Liver (tissue), 9 donors: ENCODE measurements around the gene SLC38A2. TPM values are rescaled to one million over a fixed set of nuclear protein-coding genes. Genes with fewer than 3 reads are reported as not detected.
"Not testable (repeated sequence)": the region's sequence is repeated elsewhere in the genome, so short reads cannot be mapped to it uniquely, and the experiment has no call there.

Source experiments
- DNase-seq: peaks from one replicate; pipeline ENCODE4 v3.0.0-alpha.2; 2017; ENCODE audit warnings: low spot score
- H3K27ac ChIP-seq, 2 donors: one replicate each; pipeline ENCODE4 v1.7.0; 2013; ENCODE audit warnings: inconsistent platforms in 2 of 2, low read length in 2 of 2, control low read depth in 1 of 2, low read depth in 1 of 2, mild to moderate bottlenecking in 1 of 2
- H3K27me3 ChIP-seq, 4 donors: one replicate each; pipeline versions ENCODE4 v1.6.1 to v1.7.0; 2013; ENCODE audit warnings: low read length in 3 of 4, inconsistent platforms in 1 of 4, mild to moderate bottlenecking in 1 of 4, moderate library complexity in 1 of 4; ENCODE audit not compliant: control insufficient read depth in 4 of 4, insufficient read depth in 4 of 4
- H3K36me3 ChIP-seq, 4 donors: one replicate each; pipeline versions ENCODE4 v1.6.1 to v1.7.0; 2013; ENCODE audit warnings: low read length in 3 of 4, mild to moderate bottlenecking in 3 of 4, low read depth in 1 of 4, moderate library complexity in 1 of 4; ENCODE audit not compliant: control insufficient read depth in 4 of 4, insufficient read depth in 3 of 4
- H3K4me1 ChIP-seq, 4 donors: one replicate each; pipeline versions ENCODE4 v1.6.1 to v1.7.0; 2013; ENCODE audit warnings: low read length in 3 of 4, mild to moderate bottlenecking in 3 of 4, moderate library complexity in 1 of 4; ENCODE audit not compliant: control insufficient read depth in 4 of 4, insufficient read depth in 4 of 4
- H3K4me3 ChIP-seq, 3 donors: one replicate each; pipeline versions ENCODE4 v1.6.1 to v1.7.0; 2013; ENCODE audit warnings: low read length in 3 of 3, control low read depth in 1 of 3, low read depth in 1 of 3, mild to moderate bottlenecking in 1 of 3
- H3K9ac ChIP-seq, 2 donors: one replicate each; pipeline ENCODE4 v1.7.0; 2013; ENCODE audit warnings: low read length in 2 of 2, mild to moderate bottlenecking in 2 of 2, moderate library complexity in 2 of 2, control low read depth in 1 of 2, low read depth in 1 of 2
- H3K9me3 ChIP-seq, 4 donors: one replicate each; pipeline versions ENCODE4 v1.6.1 to v1.7.0; 2013; ENCODE audit warnings: low read length in 3 of 4; ENCODE audit not compliant: control insufficient read depth in 4 of 4
- CTCF ChIP-seq: fragments of 150-350 bp; IDR thresholded peaks from 2 replicates; pipeline ENCODE4 v1.5.1; 2017; ENCODE audit warnings: improper control_type of control experiment, low read depth, low read length; ENCODE audit not compliant: missing input control
- EGR1 ChIP-seq, 2 donors: IDR thresholded peaks; 2 replicates each; pipeline ENCODE4 v1.6.1; 2016 to 2018; ENCODE audit warnings: antibody characterized with exemption in 2 of 2, low read depth in 2 of 2
- FOXA2 ChIP-seq: IDR thresholded peaks from 2 replicates; pipeline ENCODE4 v1.6.1; 2016; ENCODE audit warnings: antibody characterized with exemption
- GABPA ChIP-seq, 2 donors: IDR thresholded peaks in 1 of 2; conservative IDR thresholded peaks in 1 of 2; 2 replicates each; pipeline ENCODE4 v1.6.1; 2016; ENCODE audit warnings: antibody characterized with exemption in 2 of 2, mild to moderate bottlenecking in 1 of 2, moderate library complexity in 1 of 2
- HNF4G ChIP-seq: IDR thresholded peaks from 2 replicates; pipeline ENCODE4 v1.6.1; 2016; ENCODE audit warnings: antibody characterized with exemption
- NR2F2 ChIP-seq: IDR thresholded peaks from 2 replicates; pipeline ENCODE4 v1.6.1; 2016; ENCODE audit warnings: antibody characterized with exemption
- RAD21 ChIP-seq, 2 donors: IDR thresholded peaks; 2 replicates each; pipeline ENCODE4 v1.6.1; 2016; ENCODE audit warnings: antibody characterized with exemption in 2 of 2, mild to moderate bottlenecking in 2 of 2
- REST ChIP-seq: IDR thresholded peaks from 2 replicates; pipeline ENCODE4 v1.6.1; 2016; ENCODE audit warnings: antibody characterized with exemption, mild to moderate bottlenecking
- SP1 ChIP-seq: IDR thresholded peaks from 2 replicates; pipeline ENCODE4 v1.6.1; 2018; ENCODE audit warnings: antibody characterized with exemption, mild to moderate bottlenecking
- TAF1 ChIP-seq: conservative IDR thresholded peaks from 2 replicates; pipeline ENCODE4 v1.6.1; 2016; ENCODE audit warnings: antibody characterized with exemption, mild to moderate bottlenecking
- YY1 ChIP-seq: IDR thresholded peaks from 2 replicates; pipeline ENCODE4 v1.6.1; 2016; ENCODE audit warnings: antibody characterized with exemption, mild to moderate bottlenecking
- WGBS: extraction: QIAGEN DNeasy Blood & Tissue Kit; methylation state at CpG from one replicate; pipeline ENCODE4 v1.1.7; 2013; 5-methylcytosine and 5-hydroxymethylcytosine counted together
- polyA plus RNA-seq, 2 donors: library from polyadenylated mRNA; stranded (reverse) in 1 of 2; unstranded in 1 of 2; fragments of 200-250 nt in 1 of 2; fragments of >200 nt in 1 of 2; fragmentation: Nextera tagmentation in 1 of 2; extraction: Ambion mirVana in 1 of 2; gene quantifications; one replicate each; pipeline versions ENCODE4 v1.2.1 to v1.2.3, GENCODE V29; 2013 to 2015
- total RNA-seq, 2 donors: library from RNA; depleted of rRNA; stranded (reverse); fragments of >200 nt; gene quantifications; one replicate each; pipeline ENCODE4 v1.2.3, GENCODE V29; 2014
- TF ChIP-seq, protein P1 (sequence below): IDR thresholded peaks from 2 replicates; pipeline ENCODE4 v1.6.1; 2016; ENCODE audit warnings: antibody characterized with exemption
- TF ChIP-seq, protein P2 (sequence below): IDR thresholded peaks from 2 replicates; pipeline ENCODE4 v1.6.1; 2016; ENCODE audit warnings: antibody characterized with exemption
- donor health status: healthy.
- donor health status: healthy.
- donor health status: healthy.
- donor health status: healthy.
- donor health status: healthy.

SLC38A2 gene
- total and polyA plus RNA-seq, 4 donors: 50.6 to 472 (median 97.4) TPM

- Histone ChIP-seq H3K9me3 (peaks cover 0 to under 1% (median 0%) of the 10 kb centered on the region in 4 donors), H3K4me1 (no peaks in the 10 kb centered on the region), H3K9ac (no peak overlapping the region), H3K36me3 (no peaks in the 10 kb centered on the region), H3K27ac (no peak overlapping the region), H3K27me3 (no peaks in the 10 kb centered on the region), H3K4me3 (no peak overlapping the region)
- no peak for DNase-seq
- 85% methylated on average over 3 of the region's 3 CpGs for WGBS
- TF ChIP-seq FOXA2 (no peak), EGR1 (IDR thresholded peaks at IDR 0.05; ENCODE audit: low read depth in 2 of 2) (no peak), CTCF (no peak), SP1 (no peak), REST (no peak), RAD21 (IDR thresholded peaks at IDR 0.05) (no peak), NR2F2 (no peak)
- TF ChIP-seq, protein P1, sequence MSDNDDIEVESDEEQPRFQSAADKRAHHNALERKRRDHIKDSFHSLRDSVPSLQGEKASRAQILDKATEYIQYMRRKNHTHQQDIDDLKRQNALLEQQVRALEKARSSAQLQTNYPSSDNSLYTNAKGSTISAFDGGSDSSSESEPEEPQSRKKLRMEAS: no peak
These were observed 40.3 kb downstream of the SLC38A2 start for GRCh38 chr12:46332260-46332659.

GRCh38 chr12:46325075-46325474 lies 47.5 kb downstream of the SLC38A2 start:
- H3K9me3 ChIP-seq: peaks cover 3 to 10% (median 4%) of the 10 kb centered on the region in 4 donors
- DNase-seq: not testable (repeated sequence)
- WGBS: 92% methylated on average over 5 of the region's 5 CpGs

GRCh38 chr12:46320731-46321130 lies 51.8 kb downstream of the SLC38A2 start:
- 77% methylated on average over 1 of the region's 1 CpG for WGBS
- no peak overlapping the region for H3K4me3 ChIP-seq
- H3K9ac ChIP-seq: no peak overlapping the region
- H3K27me3 ChIP-seq: no peaks in the 10 kb centered on the region
- no peaks in the 10 kb centered on the region for H3K36me3 ChIP-seq
- H3K27ac ChIP-seq: no peak overlapping the region
- H3K4me1 ChIP-seq: no peaks in the 10 kb centered on the region
- peaks cover 3 to 5% (median 4%) of the 10 kb centered on the region in 4 donors for H3K9me3 ChIP-seq
- DNase-seq: no peak
- no peak for TF ChIP-seq TAF1
- TF ChIP-seq, protein P1: no peak
- TF ChIP-seq, protein P2, sequence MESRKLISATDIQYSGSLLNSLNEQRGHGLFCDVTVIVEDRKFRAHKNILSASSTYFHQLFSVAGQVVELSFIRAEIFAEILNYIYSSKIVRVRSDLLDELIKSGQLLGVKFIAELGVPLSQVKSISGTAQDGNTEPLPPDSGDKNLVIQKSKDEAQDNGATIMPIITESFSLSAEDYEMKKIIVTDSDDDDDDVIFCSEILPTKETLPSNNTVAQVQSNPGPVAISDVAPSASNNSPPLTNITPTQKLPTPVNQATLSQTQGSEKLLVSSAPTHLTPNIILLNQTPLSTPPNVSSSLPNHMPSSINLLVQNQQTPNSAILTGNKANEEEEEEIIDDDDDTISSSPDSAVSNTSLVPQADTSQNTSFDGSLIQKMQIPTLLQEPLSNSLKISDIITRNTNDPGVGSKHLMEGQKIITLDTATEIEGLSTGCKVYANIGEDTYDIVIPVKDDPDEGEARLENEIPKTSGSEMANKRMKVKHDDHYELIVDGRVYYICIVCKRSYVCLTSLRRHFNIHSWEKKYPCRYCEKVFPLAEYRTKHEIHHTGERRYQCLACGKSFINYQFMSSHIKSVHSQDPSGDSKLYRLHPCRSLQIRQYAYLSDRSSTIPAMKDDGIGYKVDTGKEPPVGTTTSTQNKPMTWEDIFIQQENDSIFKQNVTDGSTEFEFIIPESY: no peak
- TF ChIP-seq EGR1 (IDR thresholded peaks at IDR 0.05; ENCODE audit: low read depth in 2 of 2): no peak
- no peak for TF ChIP-seq REST
- no peak for TF ChIP-seq HNF4G
- TF ChIP-seq GABPA (IDR thresholded peaks at IDR 0.05 in 1 of 2, conservative IDR thresholded peaks at IDR 0.05 in 1 of 2): no peak
- TF ChIP-seq CTCF: no peak
- no peak for TF ChIP-seq YY1

More at GRCh38 chr12:46325075-46325474, 47.5 kb downstream of the SLC38A2 start:
- not testable (repeated sequence) for H3K4me3 ChIP-seq, H3K36me3 ChIP-seq, H3K27me3 ChIP-seq, H3K4me1 ChIP-seq, H3K27ac ChIP-seq, H3K9ac ChIP-seq
